HCT116 (cell line): Measurements from ENCODE around the gene MICAL1.

Experiments used
- EGR1 ChIP-seq: IDR thresholded peaks from 2 replicates; pipeline ENCODE4 v1.6.1; 2012; ENCODE audit warnings: low read depth
- EZH2phosphoT487 ChIP-seq: fragments of 200-600 bp; IDR thresholded peaks from 2 replicates; pipeline ENCODE4 v1.6.1; 2018; ENCODE audit warnings: antibody characterized with exemption, borderline replicate concordance
- FOSL1 ChIP-seq: IDR thresholded peaks from 2 replicates; pipeline ENCODE4 v1.6.1; 2012; ENCODE audit warnings: low read depth
- POLR2A ChIP-seq: IDR thresholded peaks from 2 replicates; pipeline ENCODE4 v1.7.0; 2011; ENCODE audit warnings: borderline replicate concordance; ENCODE audit not compliant: insufficient read depth, insufficient read length; ENCODE audit errors: extremely low read depth
- POLR2AphosphoS5 ChIP-seq: IDR thresholded peaks from 2 replicates; pipeline ENCODE4 v1.6.1; 2011; ENCODE audit warnings: mild to moderate bottlenecking, low read depth, low read length, moderate library complexity
- SIN3A ChIP-seq: IDR thresholded peaks from 2 replicates; pipeline ENCODE4 v1.6.1; 2012; ENCODE audit warnings: low read depth
- ZFX ChIP-seq: fragments of 450-650 bp; IDR thresholded peaks from 2 replicates; pipeline ENCODE4 v1.6.1; 2017
- ZNF274 ChIP-seq: fragments of 200-500 bp; sonication (Bioruptor generic); IDR thresholded peaks from 2 replicates; pipeline ENCODE4 v1.6.1; 2014; ENCODE audit warnings: mild to moderate bottlenecking, low read depth, low read length, inconsistent platforms
- TF ChIP-seq, protein P1 (sequence below), 3 experiments: fragments of 200-600 bp in 1 of 3; sonication (generic) in 1 of 3; IDR thresholded peaks in 2 of 3; conservative IDR thresholded peaks in 1 of 3; 2 replicates each; pipeline ENCODE4 v1.5.1; 2012 to 2017; ENCODE audit warnings: low read depth in 2 of 3, low read length in 2 of 3, antibody characterized with exemption in 1 of 3, borderline replicate concordance in 1 of 3, control low read depth in 1 of 3, mild to moderate bottlenecking in 1 of 3, mixed read lengths in 1 of 3, mixed run types in 1 of 3, moderate library complexity in 1 of 3; ENCODE audit not compliant: insufficient read depth in 1 of 3
- TF ChIP-seq, protein P2 (sequence below): IDR thresholded peaks from 2 replicates; pipeline ENCODE4 v1.6.1; 2011; ENCODE audit warnings: mild to moderate bottlenecking, low read length, moderate library complexity; ENCODE audit not compliant: insufficient replicate concordance; ENCODE audit errors: extremely low read depth
- TF ChIP-seq, protein P3 (sequence below): IDR thresholded peaks from 2 replicates; pipeline ENCODE4 v1.6.1; 2012

DNA sequence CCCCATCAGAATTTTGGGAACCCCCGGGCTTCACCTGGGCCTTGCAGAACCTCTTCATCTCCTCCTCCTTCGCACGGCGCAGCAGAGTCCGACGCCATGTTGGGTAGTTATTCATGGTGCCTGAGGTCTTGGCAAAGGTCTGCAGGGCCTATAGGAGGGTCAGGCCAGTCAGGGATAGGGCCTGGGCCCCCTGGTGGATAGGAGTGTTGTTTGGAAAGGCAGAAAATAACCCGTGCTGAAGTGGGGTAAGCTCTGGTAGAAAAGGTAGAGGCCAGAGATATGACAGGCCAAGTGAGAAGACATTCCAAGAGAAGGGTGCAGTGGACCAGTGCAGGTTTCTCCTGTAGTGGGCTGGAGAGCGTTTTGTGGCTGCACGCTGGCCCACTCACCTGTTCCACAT lies 10.2 kb downstream of the MICAL1 start:
- TF ChIP-seq EGR1 = no peak
- TF ChIP-seq POLR2AphosphoS5 = no peak
- TF ChIP-seq ZFX = no peak
- TF ChIP-seq, protein P1, sequence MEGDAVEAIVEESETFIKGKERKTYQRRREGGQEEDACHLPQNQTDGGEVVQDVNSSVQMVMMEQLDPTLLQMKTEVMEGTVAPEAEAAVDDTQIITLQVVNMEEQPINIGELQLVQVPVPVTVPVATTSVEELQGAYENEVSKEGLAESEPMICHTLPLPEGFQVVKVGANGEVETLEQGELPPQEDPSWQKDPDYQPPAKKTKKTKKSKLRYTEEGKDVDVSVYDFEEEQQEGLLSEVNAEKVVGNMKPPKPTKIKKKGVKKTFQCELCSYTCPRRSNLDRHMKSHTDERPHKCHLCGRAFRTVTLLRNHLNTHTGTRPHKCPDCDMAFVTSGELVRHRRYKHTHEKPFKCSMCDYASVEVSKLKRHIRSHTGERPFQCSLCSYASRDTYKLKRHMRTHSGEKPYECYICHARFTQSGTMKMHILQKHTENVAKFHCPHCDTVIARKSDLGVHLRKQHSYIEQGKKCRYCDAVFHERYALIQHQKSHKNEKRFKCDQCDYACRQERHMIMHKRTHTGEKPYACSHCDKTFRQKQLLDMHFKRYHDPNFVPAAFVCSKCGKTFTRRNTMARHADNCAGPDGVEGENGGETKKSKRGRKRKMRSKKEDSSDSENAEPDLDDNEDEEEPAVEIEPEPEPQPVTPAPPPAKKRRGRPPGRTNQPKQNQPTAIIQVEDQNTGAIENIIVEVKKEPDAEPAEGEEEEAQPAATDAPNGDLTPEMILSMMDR (IDR thresholded peaks at IDR 0.05 in 2 of 3, conservative IDR thresholded peaks at IDR 0.05 in 1 of 3; ENCODE audit: borderline replicate concordance in 1 of 3, insufficient read depth in 1 of 3, low read depth in 2 of 3, low read length in 2 of 3) = peak in 2 of 3 experiments; percentile 23 to 28; a peak in 2 of 6 replicates
- TF ChIP-seq, protein P2, sequence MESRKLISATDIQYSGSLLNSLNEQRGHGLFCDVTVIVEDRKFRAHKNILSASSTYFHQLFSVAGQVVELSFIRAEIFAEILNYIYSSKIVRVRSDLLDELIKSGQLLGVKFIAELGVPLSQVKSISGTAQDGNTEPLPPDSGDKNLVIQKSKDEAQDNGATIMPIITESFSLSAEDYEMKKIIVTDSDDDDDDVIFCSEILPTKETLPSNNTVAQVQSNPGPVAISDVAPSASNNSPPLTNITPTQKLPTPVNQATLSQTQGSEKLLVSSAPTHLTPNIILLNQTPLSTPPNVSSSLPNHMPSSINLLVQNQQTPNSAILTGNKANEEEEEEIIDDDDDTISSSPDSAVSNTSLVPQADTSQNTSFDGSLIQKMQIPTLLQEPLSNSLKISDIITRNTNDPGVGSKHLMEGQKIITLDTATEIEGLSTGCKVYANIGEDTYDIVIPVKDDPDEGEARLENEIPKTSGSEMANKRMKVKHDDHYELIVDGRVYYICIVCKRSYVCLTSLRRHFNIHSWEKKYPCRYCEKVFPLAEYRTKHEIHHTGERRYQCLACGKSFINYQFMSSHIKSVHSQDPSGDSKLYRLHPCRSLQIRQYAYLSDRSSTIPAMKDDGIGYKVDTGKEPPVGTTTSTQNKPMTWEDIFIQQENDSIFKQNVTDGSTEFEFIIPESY = no peak
- TF ChIP-seq POLR2A = no peak
- no peak for TF ChIP-seq FOSL1
- no peak for TF ChIP-seq SIN3A
- no peak for TF ChIP-seq ZNF274
- TF ChIP-seq, protein P3, sequence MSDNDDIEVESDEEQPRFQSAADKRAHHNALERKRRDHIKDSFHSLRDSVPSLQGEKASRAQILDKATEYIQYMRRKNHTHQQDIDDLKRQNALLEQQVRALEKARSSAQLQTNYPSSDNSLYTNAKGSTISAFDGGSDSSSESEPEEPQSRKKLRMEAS = no peak
- TF ChIP-seq EZH2phosphoT487 = no peak
